ENCODE data around the gene PLXDC2. TPM values are rescaled to one million over a fixed set of nuclear protein-coding genes. Genes with fewer than 3 reads are reported as not detected.

Gene PLXDC2
- total RNA-seq, 1 experiment from 2014 or later: 0.21 TPM

DNA sequence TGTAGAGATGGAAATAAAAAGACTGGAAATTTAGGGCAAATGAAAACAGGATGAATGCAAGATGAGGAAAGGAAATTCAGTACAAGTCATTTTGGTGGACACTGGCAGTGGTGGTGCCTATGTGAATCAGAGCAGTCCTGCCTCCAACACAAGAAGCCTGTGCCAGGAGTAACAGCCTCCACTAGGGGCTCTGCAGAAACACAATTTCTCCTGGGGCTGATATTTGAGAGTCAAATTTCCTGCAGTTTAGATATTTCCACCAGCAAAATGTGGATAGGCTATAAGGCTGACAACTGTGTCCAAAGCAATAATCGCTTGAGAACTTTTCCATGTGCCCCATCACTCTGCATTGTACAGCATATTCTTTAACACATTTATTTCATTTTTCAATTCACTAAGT, 4.7 kb upstream of the PLXDC2 start:
- ChIA-PET POLR2A (no interaction called here), CTCF (no interaction called here)
- no peaks in the 10 kb centered on the region for H3K36me3 ChIP-seq (ENCODE audit: control insufficient read depth, insufficient read depth, low read length)
- H3K4me1 ChIP-seq (ENCODE audit: control insufficient read depth, insufficient read depth, low read length): no peaks in the 10 kb centered on the region
- no TSS peak for BruUV-seq (replicated peaks)
- ATAC-seq: no peak
- no peak overlapping the region for H3K4me3 ChIP-seq (ENCODE audit: low read depth in 2 of 2, low read length in 2 of 2)
- no peak for DNase-seq (ENCODE audit: low read depth, low spot score)
- peaks cover 5% of the 10 kb centered on the region; the same call in 1 of the 2 replicates for H3K27me3 ChIP-seq (ENCODE audit: control insufficient read depth, insufficient read depth, low read length)
- in situ Hi-C loops (cut with HindIII; ENCODE audit: low pct_unique_long_range_greater_than_20kb, low sequenced_read_pairs): no loop called here
- H3K9me3 ChIP-seq (ENCODE audit: control insufficient read depth, insufficient read depth, low read depth, low read length): no peaks in the 10 kb centered on the region
- TF ChIP-seq, protein P1, sequence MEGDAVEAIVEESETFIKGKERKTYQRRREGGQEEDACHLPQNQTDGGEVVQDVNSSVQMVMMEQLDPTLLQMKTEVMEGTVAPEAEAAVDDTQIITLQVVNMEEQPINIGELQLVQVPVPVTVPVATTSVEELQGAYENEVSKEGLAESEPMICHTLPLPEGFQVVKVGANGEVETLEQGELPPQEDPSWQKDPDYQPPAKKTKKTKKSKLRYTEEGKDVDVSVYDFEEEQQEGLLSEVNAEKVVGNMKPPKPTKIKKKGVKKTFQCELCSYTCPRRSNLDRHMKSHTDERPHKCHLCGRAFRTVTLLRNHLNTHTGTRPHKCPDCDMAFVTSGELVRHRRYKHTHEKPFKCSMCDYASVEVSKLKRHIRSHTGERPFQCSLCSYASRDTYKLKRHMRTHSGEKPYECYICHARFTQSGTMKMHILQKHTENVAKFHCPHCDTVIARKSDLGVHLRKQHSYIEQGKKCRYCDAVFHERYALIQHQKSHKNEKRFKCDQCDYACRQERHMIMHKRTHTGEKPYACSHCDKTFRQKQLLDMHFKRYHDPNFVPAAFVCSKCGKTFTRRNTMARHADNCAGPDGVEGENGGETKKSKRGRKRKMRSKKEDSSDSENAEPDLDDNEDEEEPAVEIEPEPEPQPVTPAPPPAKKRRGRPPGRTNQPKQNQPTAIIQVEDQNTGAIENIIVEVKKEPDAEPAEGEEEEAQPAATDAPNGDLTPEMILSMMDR (IDR thresholded peaks at IDR 0.05): peak; percentile 19; the same call in 1 of the 2 replicates
- no peak for TF ChIP-seq SIN3A (IDR thresholded peaks at IDR 0.05; ENCODE audit: borderline replicate concordance, insufficient read depth, low read depth, low read length)
- TF ChIP-seq TCF7L2 (IDR thresholded peaks at IDR 0.05; ENCODE audit: low read depth, low read length): no peak
- TF ChIP-seq, protein P2, sequence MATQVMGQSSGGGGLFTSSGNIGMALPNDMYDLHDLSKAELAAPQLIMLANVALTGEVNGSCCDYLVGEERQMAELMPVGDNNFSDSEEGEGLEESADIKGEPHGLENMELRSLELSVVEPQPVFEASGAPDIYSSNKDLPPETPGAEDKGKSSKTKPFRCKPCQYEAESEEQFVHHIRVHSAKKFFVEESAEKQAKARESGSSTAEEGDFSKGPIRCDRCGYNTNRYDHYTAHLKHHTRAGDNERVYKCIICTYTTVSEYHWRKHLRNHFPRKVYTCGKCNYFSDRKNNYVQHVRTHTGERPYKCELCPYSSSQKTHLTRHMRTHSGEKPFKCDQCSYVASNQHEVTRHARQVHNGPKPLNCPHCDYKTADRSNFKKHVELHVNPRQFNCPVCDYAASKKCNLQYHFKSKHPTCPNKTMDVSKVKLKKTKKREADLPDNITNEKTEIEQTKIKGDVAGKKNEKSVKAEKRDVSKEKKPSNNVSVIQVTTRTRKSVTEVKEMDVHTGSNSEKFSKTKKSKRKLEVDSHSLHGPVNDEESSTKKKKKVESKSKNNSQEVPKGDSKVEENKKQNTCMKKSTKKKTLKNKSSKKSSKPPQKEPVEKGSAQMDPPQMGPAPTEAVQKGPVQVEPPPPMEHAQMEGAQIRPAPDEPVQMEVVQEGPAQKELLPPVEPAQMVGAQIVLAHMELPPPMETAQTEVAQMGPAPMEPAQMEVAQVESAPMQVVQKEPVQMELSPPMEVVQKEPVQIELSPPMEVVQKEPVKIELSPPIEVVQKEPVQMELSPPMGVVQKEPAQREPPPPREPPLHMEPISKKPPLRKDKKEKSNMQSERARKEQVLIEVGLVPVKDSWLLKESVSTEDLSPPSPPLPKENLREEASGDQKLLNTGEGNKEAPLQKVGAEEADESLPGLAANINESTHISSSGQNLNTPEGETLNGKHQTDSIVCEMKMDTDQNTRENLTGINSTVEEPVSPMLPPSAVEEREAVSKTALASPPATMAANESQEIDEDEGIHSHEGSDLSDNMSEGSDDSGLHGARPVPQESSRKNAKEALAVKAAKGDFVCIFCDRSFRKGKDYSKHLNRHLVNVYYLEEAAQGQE (IDR thresholded peaks at IDR 0.05; ENCODE audit: insufficient read depth in 1 of 2, low read depth in 2 of 2, low read length in 1 of 2): no peak
- no peak for TF ChIP-seq POLR2AphosphoS5 (IDR thresholded peaks at IDR 0.05; ENCODE audit: low read depth, low read length)
- intact Hi-C loops (cut with micrococcal nuclease; ENCODE audit: unreplicated experiment): no loop called here
- H3K27ac ChIP-seq (ENCODE audit: low read length): no peak overlapping the region

DNA sequence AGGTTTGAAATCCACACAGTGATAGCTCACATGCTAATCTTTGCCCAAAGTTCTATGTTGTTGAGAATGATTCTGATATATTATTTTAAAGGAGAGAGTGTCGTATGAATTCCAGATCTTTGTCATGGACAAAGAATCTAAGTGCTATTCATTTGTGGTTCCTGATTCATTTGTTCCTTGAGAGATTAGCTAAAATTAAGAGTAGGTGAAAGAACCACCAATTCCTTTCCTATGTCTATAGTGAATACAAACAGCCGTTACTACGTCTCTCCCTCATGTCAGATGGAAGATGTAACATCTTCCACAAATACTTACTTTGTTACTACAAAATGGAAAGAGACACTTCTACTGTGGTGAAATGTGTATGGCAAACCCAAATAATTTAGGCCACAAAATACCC, 3.3 kb upstream of the PLXDC2 start:
- CTCF ChIA-PET: no interaction called here
- in situ Hi-C loops (cut with HindIII; ENCODE audit: low pct_unique_long_range_greater_than_20kb, low sequenced_read_pairs) (no loop called here), intact Hi-C loops (cut with micrococcal nuclease; ENCODE audit: unreplicated experiment) (no loop called here)
- no peak for DNase-seq (ENCODE audit: low read depth, low spot score)
- POLR2A ChIA-PET: no interaction called here
- TF ChIP-seq SIN3A (IDR thresholded peaks at IDR 0.05; ENCODE audit: borderline replicate concordance, insufficient read depth, low read depth, low read length) (no peak), TCF7L2 (IDR thresholded peaks at IDR 0.05; ENCODE audit: low read depth, low read length) (no peak), POLR2AphosphoS5 (IDR thresholded peaks at IDR 0.05; ENCODE audit: low read depth, low read length) (no peak)
- TF ChIP-seq, protein P2 (IDR thresholded peaks at IDR 0.05; ENCODE audit: insufficient read depth in 1 of 2, low read depth in 2 of 2, low read length in 1 of 2): no peak
- TF ChIP-seq, protein P1 (IDR thresholded peaks at IDR 0.05): no peak
- Histone ChIP-seq H3K27ac (ENCODE audit: low read length) (no peak overlapping the region), H3K36me3 (ENCODE audit: control insufficient read depth, insufficient read depth, low read length) (no peaks in the 10 kb centered on the region), H3K4me3 (ENCODE audit: low read depth in 2 of 2, low read length in 2 of 2) (no peak overlapping the region), H3K9me3 (ENCODE audit: control insufficient read depth, insufficient read depth, low read depth, low read length) (no peaks in the 10 kb centered on the region), H3K4me1 (ENCODE audit: control insufficient read depth, insufficient read depth, low read length) (no peaks in the 10 kb centered on the region), H3K27me3 (ENCODE audit: control insufficient read depth, insufficient read depth, low read length) (peaks cover 8% of the 10 kb centered on the region; the same call in 1 of the 2 replicates)
- BruUV-seq (replicated peaks): no TSS peak
- no peak for ATAC-seq

All from Panc1 (cell line).